Naive thymus-derived CD4-positive, alpha-beta T cell (primary cell): ENCODE results near the gene MARS1. TPM values are rescaled to one million over a fixed set of nuclear protein-coding genes. Genes with fewer than 3 reads are reported as not detected.

ENCODE experiments used
- ATAC-seq: fragments of 150-1000 bp; cut with Tn5 transposase; 2 replicates; pipeline ENCODE4 v1.10.0; 2021; ENCODE audit warnings: mild to moderate bottlenecking, moderate library complexity
- CTCF ChIA-PET: fragments of 350-600 bp; sonication (Branson Sonifier 250); formaldehyde crosslinking; loops from one replicate; lab custom pipeline; 2021; ENCODE audit warnings: antibody characterized with exemption; lab: Charles Lee
- POLR2A ChIA-PET: fragments of 350-600 bp; sonication (Branson Sonifier 250); formaldehyde crosslinking; loops from one replicate; lab custom pipeline; 2021; ENCODE audit warnings: antibody characterized with exemption, inconsistent platforms; lab: Charles Lee
- DNase-seq, 9 donors: peaks; one replicate each; pipeline versions ENCODE4 v3.0.0 to v3.0.0-alpha.2; 2020 to 2022; ENCODE audit warnings: mixed read lengths in 1 of 9
- H3K27ac ChIP-seq: one replicate; pipeline ENCODE4 v1.7.0; 2013; ENCODE audit warnings: mild to moderate bottlenecking, low read depth, low read length, moderate library complexity
- H3K27me3 ChIP-seq, 2 donors: one replicate each; pipeline ENCODE4 v1.7.0; 2013; ENCODE audit warnings: low read length in 2 of 2, mild to moderate bottlenecking in 2 of 2, moderate library complexity in 2 of 2; ENCODE audit not compliant: control insufficient read depth in 2 of 2, insufficient read depth in 2 of 2
- H3K36me3 ChIP-seq, 3 experiments: 1 replicate in 2 of 3; 2 replicates in 1 of 3; pipeline ENCODE4 v1.7.0; 2013; ENCODE audit warnings: low read length in 3 of 3, mild to moderate bottlenecking in 3 of 3, moderate library complexity in 1 of 3; ENCODE audit not compliant: insufficient read depth in 3 of 3, control insufficient read depth in 2 of 3
- H3K4me1 ChIP-seq, 2 donors: one replicate each; pipeline ENCODE4 v1.7.0; 2013; ENCODE audit warnings: low read length in 2 of 2, mild to moderate bottlenecking in 2 of 2, moderate library complexity in 1 of 2; ENCODE audit not compliant: control insufficient read depth in 2 of 2, insufficient read depth in 2 of 2
- H3K4me3 ChIP-seq: 2 replicates; pipeline ENCODE4 v1.7.0; 2013; ENCODE audit warnings: mild to moderate bottlenecking, low read length
- H3K9me3 ChIP-seq, 3 experiments: 1 replicate in 2 of 3; 2 replicates in 1 of 3; pipeline ENCODE4 v1.7.0; 2013; ENCODE audit warnings: low read length in 3 of 3; ENCODE audit not compliant: control insufficient read depth in 2 of 3
- H3K27ac Mint-ChIP-seq, 9 donors: one replicate each; pipeline ENCODE4 v1.8.0; 2020 to 2022; ENCODE audit warnings: mixed read lengths in 9 of 9, mild to moderate bottlenecking in 8 of 9, moderate library complexity in 5 of 9, inconsistent platforms in 2 of 9
- H3K27me3 Mint-ChIP-seq, 5 donors: one replicate each; pipeline ENCODE4 v1.8.0; 2021 to 2022; ENCODE audit warnings: mixed read lengths in 5 of 5, mild to moderate bottlenecking in 1 of 5
- H3K36me3 Mint-ChIP-seq, 5 donors: one replicate each; pipeline ENCODE4 v1.8.0; 2020 to 2022; ENCODE audit warnings: mixed read lengths in 5 of 5, mild to moderate bottlenecking in 3 of 5, inconsistent platforms in 1 of 5
- H3K4me1 Mint-ChIP-seq, 7 donors: one replicate each; pipeline ENCODE4 v1.8.0; 2020 to 2022; ENCODE audit warnings: mixed read lengths in 7 of 7, mild to moderate bottlenecking in 3 of 7, inconsistent platforms in 1 of 7
- H3K4me3 Mint-ChIP-seq, 10 donors: one replicate each; pipeline ENCODE4 v1.8.0; 2020 to 2022; ENCODE audit warnings: mild to moderate bottlenecking in 10 of 10, mixed read lengths in 10 of 10, moderate library complexity in 6 of 10, inconsistent platforms in 2 of 10
- H3K9me3 Mint-ChIP-seq, 11 donors: one replicate each; pipeline ENCODE4 v1.8.0; 2020 to 2022; ENCODE audit warnings: mixed read lengths in 11 of 11, mild to moderate bottlenecking in 4 of 11, inconsistent platforms in 1 of 11, moderate library complexity in 1 of 11
- intact Hi-C, 2 donors: fragments of 100-400 bp; cut with micrococcal nuclease; formaldehyde crosslinking; loops; one replicate each; pipeline ENCODE4 v1.15.1; 2023
- polyA plus RNA-seq, 2 donors: library from polyadenylated mRNA; unstranded; fragments of 300-500 nt; fragmentation: Illumina TruSeq; gene quantifications; one replicate each; pipeline ENCODE4 v1.2.3, GENCODE V29; 2021
- total RNA-seq, 6 experiments: library from RNA in 5 of 6; stranded (reverse) in 5 of 6; gene quantifications; 1 replicate in 5 of 6; 2 replicates in 1 of 6; pipeline ENCODE4 v1.2.3 and lab custom pipeline; 2021 to 2026

Gene MARS1
- total and polyA plus RNA-seq, 7 experiments from 2014 or later = 86.0 to 229 (median 184) TPM

DNA sequence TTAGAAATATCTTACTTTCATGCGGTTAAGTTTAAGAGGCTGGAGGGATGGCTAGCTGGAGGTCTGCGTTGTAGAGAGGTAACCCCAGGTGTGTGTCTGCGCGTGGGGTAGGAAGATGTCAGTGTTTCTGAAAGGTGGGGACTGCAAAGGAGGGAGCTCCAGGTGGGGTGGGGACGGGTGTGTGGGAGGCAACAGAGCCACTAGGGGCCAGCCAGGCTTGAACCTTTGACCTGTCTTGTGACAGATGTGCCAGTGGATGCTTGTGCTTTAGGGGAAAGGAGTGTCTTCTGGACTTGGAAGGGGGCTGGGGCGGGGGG is 27.4 kb upstream of the MARS1 start:
- ChIA-PET POLR2A (interaction anchor here (0.5 to 6.9 kb wide), 7 partner anchors 9 to 246 kb away, joined by 3 to 81 read pairs (median 3); partner anchors contain the start of genes ARHGAP9, DDIT3 and MBD6), CTCF (interaction anchor here (1.1 to 6.5 kb wide), 5 partner anchors 9 to 52 kb away, joined by 3 to 101 read pairs (median 4); partner anchors contain the start of genes ARHGAP9 and R3HDM2)
- ATAC-seq (no peak), DNase-seq (peak in 2 of 9 donors; percentile 30 to 36)
- Mint-ChIP-seq H3K4me3 (peak overlapping the region; percentile 72 to 98 (median 88)), H3K9me3 (peaks cover 0 to 2% (median 0%) of the 10 kb centered on the region in 11 donors), H3K36me3 (no peaks in the 10 kb centered on the region), H3K4me1 (peaks cover 37 to 54% (median 45%) of the 10 kb centered on the region in 7 donors), H3K27me3 (peaks cover 0 to 22% (median 8%) of the 10 kb centered on the region in 5 donors), H3K27ac (peak overlapping the region in 8 of 9 donors; percentile 25 to 88 (median 66))
- Histone ChIP-seq H3K36me3 (no peaks in the 10 kb centered on the region), H3K27me3 (no peaks in the 10 kb centered on the region), H3K4me1 (peaks cover 21 to 35% of the 10 kb centered on the region in 2 donors), H3K4me3 (no peak overlapping the region), H3K27ac (no peak overlapping the region), H3K9me3 (no peaks in the 10 kb centered on the region)
- intact Hi-C loops = no loop called here

DNA sequence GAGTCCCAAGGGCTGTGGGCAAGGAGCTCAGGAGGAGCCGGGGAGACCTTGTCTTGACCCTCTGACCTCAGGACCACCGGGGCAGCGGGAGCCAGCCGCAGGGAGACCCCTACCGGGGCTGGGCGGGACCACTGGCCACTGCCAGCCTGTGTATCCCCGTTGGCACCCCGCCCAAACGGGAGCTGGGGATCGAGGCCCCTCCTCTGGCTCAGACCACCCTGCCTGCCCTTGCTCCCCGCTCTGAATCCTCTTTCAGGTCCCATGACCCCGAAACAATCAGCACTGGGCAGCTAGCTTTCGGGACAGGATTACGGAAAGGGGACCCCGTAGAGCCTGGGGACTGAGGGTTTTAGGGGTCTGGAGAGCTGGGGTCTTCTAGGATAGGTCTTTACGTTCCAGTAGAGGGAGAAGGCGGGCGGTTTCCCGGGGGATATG is 27.0 kb upstream of the MARS1 start:
- H3K9me3 Mint-ChIP-seq = peaks cover 0 to 2% (median 0%) of the 10 kb centered on the region in 11 donors
- Histone ChIP-seq H3K4me3 (peak overlapping the region; percentile 13), H3K4me1 (peaks cover 21 to 35% of the 10 kb centered on the region in 2 donors), H3K27me3 (no peaks in the 10 kb centered on the region), H3K27ac (no peak overlapping the region), H3K36me3 (no peaks in the 10 kb centered on the region), H3K9me3 (no peaks in the 10 kb centered on the region)
- no peak for DNase-seq
- ChIA-PET POLR2A (interaction anchor here (0.6 to 6.9 kb wide), 6 partner anchors 9 to 380 kb away, joined by 3 to 81 read pairs (median 4); partner anchors contain the start of genes ARHGAP9, DDIT3 and MBD6), CTCF (interaction anchor here (1.1 to 6.5 kb wide), 5 partner anchors 8 to 52 kb away, joined by 3 to 101 read pairs (median 4); partner anchors contain the start of genes ARHGAP9 and R3HDM2)
- no peak for ATAC-seq
- no peaks in the 10 kb centered on the region for H3K36me3 Mint-ChIP-seq
- peak overlapping the region; percentile 78 to 93 (median 87) for H3K4me3 Mint-ChIP-seq
- peak overlapping the region in 3 of 9 donors; percentile 5 to 67 (median 28) for H3K27ac Mint-ChIP-seq
- peaks cover 0 to 22% (median 8%) of the 10 kb centered on the region in 5 donors for H3K27me3 Mint-ChIP-seq
- intact Hi-C loops = no loop called here
- peaks cover 37 to 55% (median 42%) of the 10 kb centered on the region in 7 donors for H3K4me1 Mint-ChIP-seq

DNA sequence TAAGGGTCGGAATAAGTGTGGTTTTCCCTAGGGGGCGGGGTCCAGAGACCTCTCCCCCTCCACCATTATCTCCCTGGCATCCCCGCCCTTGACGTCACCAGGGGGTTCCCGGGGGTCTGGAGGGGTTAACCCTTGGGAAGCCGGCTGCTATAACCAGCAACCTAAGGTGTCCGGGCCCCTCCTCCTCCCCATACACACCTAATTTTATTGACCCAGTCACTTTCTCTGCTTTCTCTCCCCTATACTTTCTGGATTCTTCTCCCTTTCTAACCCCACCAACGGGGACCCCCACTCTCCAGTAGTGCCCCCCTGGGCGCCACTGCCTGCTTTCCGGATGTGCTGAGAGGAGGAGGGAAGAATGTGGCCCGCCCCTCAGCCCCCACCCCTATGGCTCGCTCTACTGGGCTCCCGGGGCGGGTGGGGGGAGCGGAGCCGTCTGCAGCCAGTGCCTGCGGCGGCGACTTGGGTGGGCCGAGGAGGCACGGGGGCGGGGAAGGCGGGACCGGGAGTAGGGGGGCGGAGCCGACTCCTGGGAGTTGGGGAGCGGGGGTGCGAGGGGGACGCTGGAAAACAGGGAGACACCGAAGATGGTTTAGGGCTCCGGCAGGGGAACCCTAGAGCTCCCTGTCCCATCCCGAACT is 26.5 kb upstream of the MARS1 start:
- H3K27ac Mint-ChIP-seq = peak overlapping the region in 7 of 9 donors; percentile 5 to 88 (median 60)
- ChIA-PET CTCF (interaction anchor here (0.6 to 6.5 kb wide), 5 partner anchors 8 to 1584 kb away, joined by 3 to 101 read pairs (median 4); partner anchors contain the start of genes ARHGAP9 and R3HDM2), POLR2A (interaction anchor here (0.6 to 6.9 kb wide), 7 partner anchors 10 to 381 kb away, joined by 3 to 81 read pairs (median 4); partner anchors contain the start of genes ARHGAP9 and DDIT3)
- H3K27me3 Mint-ChIP-seq = peaks cover 0 to 22% (median 8%) of the 10 kb centered on the region in 5 donors
- peaks cover 33 to 50% (median 42%) of the 10 kb centered on the region in 7 donors for H3K4me1 Mint-ChIP-seq
- peak overlapping the region; percentile 78 to 93 (median 88) for H3K4me3 Mint-ChIP-seq
- H3K36me3 ChIP-seq = no peaks in the 10 kb centered on the region
- no peaks in the 10 kb centered on the region for H3K36me3 Mint-ChIP-seq
- peaks cover 0 to 2% (median 0%) of the 10 kb centered on the region in 11 donors for H3K9me3 Mint-ChIP-seq
- ATAC-seq (no peak), DNase-seq (peak in 3 of 9 donors; percentile 8 to 45 (median 43))
- H3K27ac ChIP-seq = no peak overlapping the region
- no peaks in the 10 kb centered on the region for H3K9me3 ChIP-seq
- peak overlapping the region; percentile 56 for H3K4me3 ChIP-seq
- H3K4me1 ChIP-seq = peaks cover 21 to 30% of the 10 kb centered on the region in 2 donors
- no peaks in the 10 kb centered on the region for H3K27me3 ChIP-seq
- intact Hi-C loops = no loop called here

DNA sequence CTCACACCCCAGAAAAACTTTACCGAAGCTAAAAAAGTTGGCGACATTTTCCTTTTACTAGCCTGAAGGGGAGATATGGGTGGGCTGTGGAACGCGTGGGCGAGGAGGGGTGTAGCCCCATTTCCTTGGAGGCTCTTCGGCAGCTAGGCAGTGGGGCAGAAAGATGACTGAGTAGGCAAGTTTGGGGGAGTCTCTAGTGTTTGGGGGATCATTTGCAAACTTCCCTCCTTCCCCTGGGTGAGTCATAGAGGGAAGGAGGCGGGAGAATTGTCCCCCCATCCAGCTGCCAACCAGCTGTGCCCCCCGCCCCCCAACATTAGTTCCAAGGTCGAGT is 26.0 kb upstream of the MARS1 start:
- Histone ChIP-seq H3K27ac (no peak overlapping the region), H3K4me3 (peak overlapping the region; percentile 56), H3K36me3 (peaks cover 0 to under 1% (median 0%) of the 10 kb centered on the region in 3 experiments), H3K4me1 (peaks cover 21 to 30% of the 10 kb centered on the region in 2 donors), H3K27me3 (no peaks in the 10 kb centered on the region), H3K9me3 (no peaks in the 10 kb centered on the region)
- Mint-ChIP-seq H3K9me3 (peaks cover 0 to 2% (median 0%) of the 10 kb centered on the region in 11 donors), H3K4me3 (peak overlapping the region; percentile 78 to 93 (median 88)), H3K4me1 (peaks cover 32 to 51% (median 42%) of the 10 kb centered on the region in 7 donors), H3K27ac (peak overlapping the region in 7 of 9 donors; percentile 56 to 88 (median 67)), H3K27me3 (peaks cover 0 to 22% (median 8%) of the 10 kb centered on the region in 5 donors), H3K36me3 (peaks cover 0 to 1% (median 0%) of the 10 kb centered on the region in 5 donors)
- ChIA-PET CTCF (interaction anchor here (0.5 to 6.5 kb wide), 8 partner anchors 9 to 1585 kb away, joined by 3 to 101 read pairs (median 3); partner anchors contain the start of genes ARHGAP9 and AVIL), POLR2A (interaction anchor here (1.3 to 6.9 kb wide), 5 partner anchors 10 to 62 kb away, joined by 4 to 81 read pairs (median 6); partner anchors contain the start of genes ARHGAP9 and DDIT3)
- intact Hi-C loops = loop anchor here (1.0 to 2.0 kb wide), 6 partner anchors 16 to 249 kb away; partner anchors contain the start of gene NXPH4 (in 1 of the 2)
- DNase-seq = peak in 4 of 9 donors; percentile 10 to 37 (median 24)
- no peak for ATAC-seq

DNA sequence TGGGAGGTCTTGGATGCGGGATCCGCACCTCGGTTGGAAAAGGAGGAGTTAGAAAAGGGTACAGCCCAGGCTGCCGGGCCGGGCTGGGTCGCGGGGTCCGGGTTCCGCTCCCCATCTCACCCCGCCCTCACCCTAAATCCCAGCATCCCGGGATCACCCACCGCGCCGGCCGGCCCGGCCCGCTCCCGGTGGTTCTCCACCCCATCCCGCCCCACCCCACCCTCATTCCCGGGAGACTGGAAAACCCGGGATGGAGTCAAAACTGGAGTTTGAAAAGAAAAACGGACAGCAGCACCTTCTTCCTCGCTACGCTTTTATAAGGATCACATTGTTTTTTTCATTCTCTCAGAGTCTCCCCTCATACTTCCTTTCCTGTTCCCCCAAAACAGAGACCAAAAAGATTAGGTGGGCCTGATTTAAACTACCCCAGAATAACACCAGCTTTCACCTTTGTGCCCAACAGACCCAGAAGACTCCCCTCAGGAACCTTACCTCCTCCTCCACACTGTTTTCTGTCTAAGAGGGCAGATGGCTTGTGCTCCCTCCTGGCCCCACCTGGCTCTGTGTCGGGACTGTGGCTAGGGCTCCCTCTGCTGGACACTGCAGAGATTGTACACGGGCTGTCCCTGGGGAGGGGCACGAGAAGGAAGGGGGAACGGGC is 25.5 kb upstream of the MARS1 start:
- Mint-ChIP-seq H3K9me3 (peaks cover 0 to 2% (median 0%) of the 10 kb centered on the region in 11 donors), H3K36me3 (peaks cover 0 to 6% (median 4%) of the 10 kb centered on the region in 5 donors), H3K4me3 (peak overlapping the region; percentile 78 to 93 (median 88)), H3K27me3 (peaks cover 0 to 22% (median 8%) of the 10 kb centered on the region in 5 donors), H3K27ac (peak overlapping the region; percentile 56 to 91 (median 70)), H3K4me1 (peaks cover 35 to 55% (median 42%) of the 10 kb centered on the region in 7 donors)
- H3K36me3 ChIP-seq = peaks cover 0 to 5% (median 0%) of the 10 kb centered on the region in 3 experiments
- DNase-seq = peak; percentile 75 to 92 (median 86)
- intact Hi-C loops = loop anchor here (1.0 to 2.0 kb wide), 6 partner anchors 16 to 250 kb away; partner anchors contain the start of gene NXPH4 (in 1 of the 2)
- H3K4me3 ChIP-seq = peak overlapping the region; percentile 56
- peaks cover 21 to 30% of the 10 kb centered on the region in 2 donors for H3K4me1 ChIP-seq
- no peaks in the 10 kb centered on the region for H3K27me3 ChIP-seq
- no peak overlapping the region for H3K27ac ChIP-seq
- CTCF ChIA-PET = interaction anchor here (0.5 to 6.5 kb wide), 8 partner anchors 10 to 1585 kb away, joined by 3 to 101 read pairs (median 3); partner anchors contain the start of genes ARHGAP9 and AVIL
- POLR2A ChIA-PET = interaction anchor here (0.9 to 6.9 kb wide), 9 partner anchors 9 to 61 kb away, joined by 3 to 81 read pairs (median 5); partner anchors contain the start of genes ARHGAP9 and DDIT3
- peak; percentile 84 for ATAC-seq
- no peaks in the 10 kb centered on the region for H3K9me3 ChIP-seq
